ENCODE data around the gene NDUFS4.

DNA sequence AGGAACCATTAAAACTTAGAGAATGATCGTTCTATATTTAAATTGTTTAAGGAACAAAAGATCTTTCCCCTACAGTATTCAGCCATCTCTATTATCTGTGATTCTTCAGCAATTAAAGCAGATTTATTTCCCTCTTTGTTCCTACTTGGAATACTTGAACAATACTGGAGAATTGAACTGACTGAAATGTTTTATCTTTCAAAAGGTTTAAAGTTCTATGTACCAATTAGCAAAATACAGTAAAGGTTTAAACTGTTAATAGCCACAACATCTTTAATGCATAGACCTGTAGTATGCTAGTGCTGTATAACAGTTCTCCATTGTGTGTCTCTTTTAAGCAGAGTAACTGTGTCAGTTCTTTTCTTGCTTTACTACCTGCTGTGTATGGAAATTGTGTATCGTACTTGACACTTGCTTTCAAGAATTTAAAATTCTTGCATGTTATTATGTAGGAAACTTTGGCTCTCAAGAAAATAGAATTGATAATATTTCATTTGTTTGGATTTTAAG, 54.0 kb downstream of the NDUFS4 start:
- TF ChIP-seq GATA3 (IDR thresholded peaks at IDR 0.05; ENCODE audit: low read depth, low read length) (no peak), GATA2 (IDR thresholded peaks at IDR 0.05; ENCODE audit: low read depth, low read length) (no peak)
